Endothelial cell of umbilical vein (primary cell): ENCODE data around the gene MEX3D.
"Not testable (repeated sequence)": the region's sequence is repeated elsewhere in the genome, so short reads cannot be mapped to it uniquely, and the experiment has no call there.

Experiments
- CTCF ChIP-seq, 2 donors: IDR thresholded peaks; 1 replicate in 1 of 2; 2 replicates in 1 of 2; pipeline ENCODE4 v1.5.1; 2011; ENCODE audit warnings: low read length in 2 of 2, mild to moderate bottlenecking in 2 of 2, moderate library complexity in 2 of 2, control low read depth in 1 of 2, inconsistent platforms in 1 of 2, low read depth in 1 of 2; ENCODE audit not compliant: insufficient read depth in 1 of 2; ENCODE audit errors: extremely low read depth in 1 of 2
- FOS ChIP-seq: IDR thresholded peaks from 2 replicates; pipeline ENCODE4 v1.6.1; 2011; ENCODE audit warnings: mild to moderate bottlenecking, low read length, moderate library complexity, borderline replicate concordance; ENCODE audit not compliant: insufficient read depth
- GATA2 ChIP-seq: IDR thresholded peaks from 2 replicates; pipeline ENCODE4 v1.7.0; 2011; ENCODE audit warnings: low read depth, mild to moderate bottlenecking, moderate library complexity, mixed read lengths, low read length; ENCODE audit not compliant: insufficient read length, insufficient read depth
- POLR2AphosphoS5 ChIP-seq: IDR thresholded peaks from 2 replicates; pipeline ENCODE4 v1.6.1; 2012; ENCODE audit warnings: low read depth, mild to moderate bottlenecking, control low read depth, low read length, moderate library complexity; ENCODE audit not compliant: insufficient read depth
- TF ChIP-seq, protein P1 (sequence below): IDR thresholded peaks from 2 replicates; pipeline ENCODE4 v1.6.1; 2011; ENCODE audit not compliant: insufficient read depth, insufficient read length

- TF ChIP-seq CTCF (IDR thresholded peaks at IDR 0.05; ENCODE audit: extremely low read depth in 1 of 2, insufficient read depth in 1 of 2, low read depth in 1 of 2, low read length in 2 of 2); POLR2AphosphoS5; GATA2; FOS: not testable (repeated sequence)
- TF ChIP-seq, protein P1, sequence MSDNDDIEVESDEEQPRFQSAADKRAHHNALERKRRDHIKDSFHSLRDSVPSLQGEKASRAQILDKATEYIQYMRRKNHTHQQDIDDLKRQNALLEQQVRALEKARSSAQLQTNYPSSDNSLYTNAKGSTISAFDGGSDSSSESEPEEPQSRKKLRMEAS: not testable (repeated sequence)
Observed at GRCh38 chr19:1539749-1540148, 28.4 kb downstream of the MEX3D start.
